PC-3 (cell line): ENCODE measurements around the gene ABHD16A.

ENCODE experiments used
- EZH2 ChIP-seq: fragments of 300-600 bp; sonication (generic); IDR thresholded peaks from one replicate; pipeline ENCODE4 v1.6.1; 2017; ENCODE audit warnings: antibody characterized with exemption, mild to moderate bottlenecking, low read length; ENCODE audit not compliant: unreplicated experiment
- TF ChIP-seq, protein P1 (sequence below): fragments of 300-600 bp; sonication (generic); conservative IDR thresholded peaks from 2 replicates; pipeline ENCODE4 v1.5.1; 2017; ENCODE audit warnings: antibody characterized with exemption, low read depth, mild to moderate bottlenecking, low read length

DNA sequence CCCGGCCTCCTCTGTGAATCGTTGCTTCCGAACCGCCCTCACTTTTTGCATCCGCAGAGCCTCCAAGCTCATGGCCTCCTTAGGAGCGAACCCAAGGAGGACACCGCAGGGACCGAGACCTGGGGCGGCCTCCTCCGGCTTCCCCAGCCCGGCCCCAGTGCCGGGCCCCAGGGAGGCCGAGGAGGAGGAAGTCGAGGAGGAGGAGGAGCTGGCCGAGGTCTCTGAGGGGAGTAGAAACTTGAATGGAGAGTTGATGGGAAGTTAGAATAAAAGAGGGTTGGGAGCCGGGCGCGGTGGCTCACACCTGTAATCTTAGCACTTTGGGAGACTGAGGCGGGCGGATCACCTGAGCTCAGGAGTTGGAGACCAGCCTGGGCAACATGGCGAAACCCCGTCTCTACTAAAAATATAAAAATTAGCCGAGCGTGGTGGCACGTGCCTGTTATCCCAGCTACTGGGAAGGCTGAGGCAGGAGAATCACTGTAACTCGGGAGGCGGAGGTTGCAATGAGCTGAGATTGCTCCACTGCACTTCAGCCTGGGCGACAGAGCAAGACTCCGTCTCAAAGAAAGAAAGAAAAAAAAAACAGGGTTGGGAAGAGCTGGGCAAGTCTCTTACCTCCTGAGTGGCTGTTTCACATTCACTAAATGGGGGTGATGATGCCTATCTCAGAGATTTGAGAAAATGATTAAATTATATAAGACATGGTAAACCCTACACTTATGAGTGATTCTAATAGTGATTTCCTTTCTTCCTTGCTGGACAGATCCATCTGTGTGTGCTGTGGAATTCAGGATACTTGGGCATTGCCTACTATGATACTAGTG, 37.5 kb upstream of the ABHD16A start:
- TF ChIP-seq, protein P1, sequence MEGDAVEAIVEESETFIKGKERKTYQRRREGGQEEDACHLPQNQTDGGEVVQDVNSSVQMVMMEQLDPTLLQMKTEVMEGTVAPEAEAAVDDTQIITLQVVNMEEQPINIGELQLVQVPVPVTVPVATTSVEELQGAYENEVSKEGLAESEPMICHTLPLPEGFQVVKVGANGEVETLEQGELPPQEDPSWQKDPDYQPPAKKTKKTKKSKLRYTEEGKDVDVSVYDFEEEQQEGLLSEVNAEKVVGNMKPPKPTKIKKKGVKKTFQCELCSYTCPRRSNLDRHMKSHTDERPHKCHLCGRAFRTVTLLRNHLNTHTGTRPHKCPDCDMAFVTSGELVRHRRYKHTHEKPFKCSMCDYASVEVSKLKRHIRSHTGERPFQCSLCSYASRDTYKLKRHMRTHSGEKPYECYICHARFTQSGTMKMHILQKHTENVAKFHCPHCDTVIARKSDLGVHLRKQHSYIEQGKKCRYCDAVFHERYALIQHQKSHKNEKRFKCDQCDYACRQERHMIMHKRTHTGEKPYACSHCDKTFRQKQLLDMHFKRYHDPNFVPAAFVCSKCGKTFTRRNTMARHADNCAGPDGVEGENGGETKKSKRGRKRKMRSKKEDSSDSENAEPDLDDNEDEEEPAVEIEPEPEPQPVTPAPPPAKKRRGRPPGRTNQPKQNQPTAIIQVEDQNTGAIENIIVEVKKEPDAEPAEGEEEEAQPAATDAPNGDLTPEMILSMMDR = no peak
- no peak for TF ChIP-seq EZH2
